CD14-positive monocyte (primary cell): ENCODE data around the gene SCN3A. TPM values are rescaled to one million over a fixed set of nuclear protein-coding genes. Genes with fewer than 3 reads are reported as not detected.

Experiments
- DNase-seq, 3 donors: peaks; one replicate each; pipeline ENCODE4 v3.0.0-alpha.2; 2011 to 2022
- H2AFZ ChIP-seq: 2 replicates; pipeline ENCODE4 v1.6.0; 2012; ENCODE audit warnings: mild to moderate bottlenecking, low read depth, low read length, inconsistent platforms; ENCODE audit not compliant: insufficient read depth, poor library complexity, severe bottlenecking
- H3K27ac ChIP-seq, 2 donors: 1 replicate in 1 of 2; 2 replicates in 1 of 2; pipeline ENCODE4 v1.5.1; 2012 to 2013; ENCODE audit warnings: low read length in 2 of 2, control low read depth in 1 of 2, inconsistent platforms in 1 of 2, low read depth in 1 of 2, mild to moderate bottlenecking in 1 of 2
- H3K27me3 ChIP-seq, 2 donors: one replicate each; pipeline versions ENCODE4 v1.6.0 to v1.6.1; 2011 to 2013; ENCODE audit warnings: low read length in 2 of 2; ENCODE audit not compliant: control insufficient read depth in 2 of 2, insufficient read depth in 2 of 2
- H3K36me3 ChIP-seq, 2 donors: replicated peaks in 1 of 2; 1 replicate in 1 of 2; 2 replicates in 1 of 2; pipeline versions ENCODE4 v1.5.1 to v1.6.1; 2012 to 2013; ENCODE audit warnings: low read length in 2 of 2, control low read depth in 1 of 2, inconsistent platforms in 1 of 2, mild to moderate bottlenecking in 1 of 2; ENCODE audit not compliant: insufficient read depth in 2 of 2, control insufficient read depth in 1 of 2
- H3K4me1 ChIP-seq, 2 donors: 1 replicate in 1 of 2; 2 replicates in 1 of 2; pipeline versions ENCODE4 v1.5.1 to v1.6.1; 2012 to 2013; ENCODE audit warnings: low read length in 2 of 2, control low read depth in 1 of 2, inconsistent platforms in 1 of 2, mild to moderate bottlenecking in 1 of 2, moderate library complexity in 1 of 2; ENCODE audit not compliant: insufficient read depth in 2 of 2, control insufficient read depth in 1 of 2
- H3K4me2 ChIP-seq: replicated peaks from 2 replicates; pipeline ENCODE3; 2012; ENCODE audit warnings: low read length, moderate library complexity, mild to moderate bottlenecking; ENCODE audit not compliant: poor library complexity, severe bottlenecking; ENCODE audit errors: extremely low read depth
- H3K4me3 ChIP-seq, 3 experiments: fragments of 200-600 bp in 1 of 3; sonication (generic) in 1 of 3; replicated peaks in 1 of 3; 1 replicate in 2 of 3; 2 replicates in 1 of 3; pipeline ENCODE4 v1.5.1; 2011 to 2013; ENCODE audit warnings: low read length in 3 of 3, mild to moderate bottlenecking in 3 of 3, control low read depth in 2 of 3, low read depth in 2 of 3, inconsistent platforms in 1 of 3, moderate library complexity in 1 of 3
- H3K79me2 ChIP-seq: 2 replicates; pipeline ENCODE4 v1.6.0; 2012; ENCODE audit warnings: mild to moderate bottlenecking, control low read depth, inconsistent platforms, low read length, moderate library complexity; ENCODE audit not compliant: insufficient read depth
- H3K9ac ChIP-seq: 2 replicates; pipeline ENCODE4 v1.6.0; 2017; ENCODE audit warnings: low read length, mild to moderate bottlenecking; ENCODE audit not compliant: insufficient read depth, poor library complexity, severe bottlenecking
- H3K9me3 ChIP-seq, 2 donors: replicated peaks in 1 of 2; 1 replicate in 1 of 2; 2 replicates in 1 of 2; pipeline versions ENCODE4 v1.5.1 to v1.6.1; 2012 to 2013; ENCODE audit warnings: low read length in 2 of 2, control low read depth in 1 of 2; ENCODE audit not compliant: control insufficient read depth in 1 of 2, insufficient read depth in 1 of 2
- H4K20me1 ChIP-seq: 2 replicates; pipeline ENCODE4 v1.6.0; 2012; ENCODE audit warnings: mild to moderate bottlenecking, low read length, control low read depth, moderate library complexity; ENCODE audit not compliant: insufficient read depth
- H3K27ac Mint-ChIP-seq, 7 donors: one replicate each; pipeline ENCODE4 v1.8.0; 2020; ENCODE audit warnings: mild to moderate bottlenecking in 7 of 7, mixed read lengths in 7 of 7, moderate library complexity in 6 of 7, inconsistent platforms in 2 of 7
- H3K27me3 Mint-ChIP-seq, 3 donors: one replicate each; pipeline ENCODE4 v1.8.0; 2021 to 2022; ENCODE audit warnings: low read depth in 3 of 3, mild to moderate bottlenecking in 3 of 3, mixed read lengths in 3 of 3, moderate library complexity in 3 of 3, inconsistent platforms in 1 of 3
- H3K36me3 Mint-ChIP-seq, 2 donors: one replicate each; pipeline ENCODE4 v1.8.0; 2020; ENCODE audit warnings: mixed read lengths in 2 of 2, inconsistent platforms in 1 of 2, mild to moderate bottlenecking in 1 of 2
- H3K4me1 Mint-ChIP-seq: one replicate; pipeline ENCODE4 v1.8.0; 2020; ENCODE audit warnings: mild to moderate bottlenecking, mixed read lengths
- H3K4me3 Mint-ChIP-seq, 2 donors: one replicate each; pipeline ENCODE4 v1.8.0; 2020; ENCODE audit warnings: mild to moderate bottlenecking in 2 of 2, mixed read lengths in 2 of 2, moderate library complexity in 1 of 2
- H3K9me3 Mint-ChIP-seq, 7 donors: one replicate each; pipeline ENCODE4 v1.8.0; 2020 to 2022; ENCODE audit warnings: mixed read lengths in 7 of 7, mild to moderate bottlenecking in 6 of 7, moderate library complexity in 6 of 7, inconsistent platforms in 2 of 7
- CTCF ChIP-seq: fragments of 200-600 bp; IDR thresholded peaks from one replicate; pipeline ENCODE4 v1.8.0; 2022; ENCODE audit warnings: antibody characterized with exemption, mild to moderate bottlenecking
- WGBS: methylation state at CpG from one replicate; pipeline ENCODE4 v1.1.5; 2013; ENCODE audit warnings: missing lambda C conversion rate; ENCODE audit not compliant: insufficient coverage; 5-methylcytosine and 5-hydroxymethylcytosine counted together
- intact Hi-C, 2 donors: fragments of 100-400 bp; cut with micrococcal nuclease; formaldehyde crosslinking; loops; one replicate each; pipeline versions ENCODE4 v1.15.0 to v1.15.1; 2023
- polyA plus RNA-seq, 3 donors: library from polyadenylated mRNA; depleted of rRNA in 1 of 3; unstranded in 2 of 3; stranded (reverse) in 1 of 3; fragments of 300-500 nt in 2 of 3; fragments of >200 nt in 1 of 3; fragmentation: Illumina TruSeq in 2 of 3; gene quantifications; 1 replicate in 2 of 3; 2 replicates in 1 of 3; pipeline ENCODE4 v1.2.3, GENCODE V29; 2012 to 2021

The SCN3A gene
- polyA plus RNA-seq, 3 donors: 0.03 TPM; not detected in 2

GRCh38 chr2:165115258-165115657, 88.6 kb downstream of the SCN3A start:
- Mint-ChIP-seq H3K27me3 (no peaks in the 10 kb centered on the region), H3K36me3 (no peaks in the 10 kb centered on the region), H3K9me3 (peaks cover 0 to 2% (median 0%) of the 10 kb centered on the region in 7 donors), H3K4me3 (no peak overlapping the region), H3K27ac (no peak overlapping the region), H3K4me1 (no peaks in the 10 kb centered on the region)
- Histone ChIP-seq H4K20me1 (no peaks in the 10 kb centered on the region), H3K4me2 (no peak overlapping the region), H3K79me2 (no peaks in the 10 kb centered on the region), H3K4me3 (no peak overlapping the region), H3K27me3 (no peaks in the 10 kb centered on the region), H3K9me3 (no peaks in the 10 kb centered on the region), H3K4me1 (no peaks in the 10 kb centered on the region), H2AFZ (no peak overlapping the region), H3K9ac (no peak overlapping the region), H3K36me3 (no peaks in the 10 kb centered on the region), H3K27ac (no peak overlapping the region)
- no CpG with 5 or more reads among the region's 6 CpGs for WGBS
- no peak for DNase-seq
- no peak for TF ChIP-seq CTCF
- intact Hi-C loops: no loop called here

- no peaks in the 10 kb centered on the region for H3K36me3 Mint-ChIP-seq
- no peaks in the 10 kb centered on the region for H3K36me3 ChIP-seq
- no peaks in the 10 kb centered on the region for H4K20me1 ChIP-seq
- no peak for DNase-seq
- no peaks in the 10 kb centered on the region for H3K4me1 ChIP-seq
- no peak overlapping the region for H3K27ac ChIP-seq
- no peak overlapping the region for H3K27ac Mint-ChIP-seq
- no peak overlapping the region for H3K9ac ChIP-seq
- no peak for TF ChIP-seq CTCF
- no peaks in the 10 kb centered on the region for H3K79me2 ChIP-seq
- H3K4me2 ChIP-seq: no peak overlapping the region
- peaks cover 0 to 3% (median 0%) of the 10 kb centered on the region in 7 donors for H3K9me3 Mint-ChIP-seq
- no peak overlapping the region for H3K4me3 ChIP-seq
- H3K9me3 ChIP-seq: no peaks in the 10 kb centered on the region
- H2AFZ ChIP-seq: no peak overlapping the region
- H3K27me3 ChIP-seq: no peaks in the 10 kb centered on the region
- H3K4me3 Mint-ChIP-seq: no peak overlapping the region
- intact Hi-C loops: no loop called here
- H3K27me3 Mint-ChIP-seq: peaks cover 0 to 1% (median 0%) of the 10 kb centered on the region in 3 donors
- no peaks in the 10 kb centered on the region for H3K4me1 Mint-ChIP-seq
- WGBS: 89% methylated on average over 3 of the region's 4 CpGs
These were observed 89.4 kb downstream of the SCN3A start for GRCh38 chr2:165114346-165114939.
